IPS-20b (cell line): ENCODE results near the gene MED23.
"Not testable (repeated sequence)": the region's sequence is repeated elsewhere in the genome, so short reads cannot be mapped to it uniquely, and the experiment has no call there.

Source experiments
- H3K27ac ChIP-seq: one replicate; pipeline ENCODE4 v1.5.1; 2013; ENCODE audit warnings: low read length
- H3K27me3 ChIP-seq: 2 replicates; pipeline ENCODE4 v1.6.1; 2013; ENCODE audit warnings: mild to moderate bottlenecking, low read length, inconsistent platforms; ENCODE audit not compliant: insufficient read depth
- H3K36me3 ChIP-seq: 2 replicates; pipeline ENCODE4 v1.6.1; 2013; ENCODE audit warnings: low read depth, mild to moderate bottlenecking, inconsistent platforms, low read length, moderate library complexity; ENCODE audit not compliant: insufficient read depth
- H3K4me1 ChIP-seq: 2 replicates; pipeline ENCODE4 v1.6.1; 2013; ENCODE audit warnings: mild to moderate bottlenecking, control low read depth, inconsistent platforms, low read length, moderate library complexity; ENCODE audit not compliant: insufficient read depth
- H3K4me3 ChIP-seq: 2 replicates; pipeline ENCODE4 v1.5.1; 2013; ENCODE audit warnings: mild to moderate bottlenecking, low read length, inconsistent platforms
- H3K9ac ChIP-seq: 2 replicates; pipeline ENCODE4 v1.6.1; 2013; ENCODE audit warnings: low read depth, mild to moderate bottlenecking, inconsistent platforms, low read length, moderate library complexity
- H3K9me3 ChIP-seq: 2 replicates; pipeline ENCODE4 v1.6.1; 2013; ENCODE audit warnings: mild to moderate bottlenecking, low read depth, low read length, inconsistent platforms; ENCODE audit not compliant: insufficient read depth

The MED23 gene

GRCh38 chr6:131530936-131531335 is 97.1 kb downstream of the MED23 start:
- H3K9me3 ChIP-seq, H3K36me3 ChIP-seq, H3K27ac ChIP-seq, H3K27me3 ChIP-seq, H3K4me3 ChIP-seq, H3K9ac ChIP-seq, H3K4me1 ChIP-seq: not testable (repeated sequence)

- Histone ChIP-seq H3K36me3 (no peaks in the 10 kb centered on the region), H3K9me3 (no peaks in the 10 kb centered on the region), H3K4me3 (no peak overlapping the region), H3K4me1 (no peaks in the 10 kb centered on the region), H3K27me3 (no peaks in the 10 kb centered on the region), H3K9ac (no peak overlapping the region), H3K27ac (no peak overlapping the region)
Observed at GRCh38 chr6:131524695-131525336, 103.2 kb downstream of the MED23 start.

- H3K36me3 ChIP-seq: no peaks in the 10 kb centered on the region
- no peaks in the 10 kb centered on the region for H3K4me1 ChIP-seq
- H3K4me3 ChIP-seq: no peak overlapping the region
- no peaks in the 10 kb centered on the region for H3K9me3 ChIP-seq
- H3K9ac ChIP-seq: no peak overlapping the region
- no peaks in the 10 kb centered on the region for H3K27me3 ChIP-seq
- H3K27ac ChIP-seq: no peak overlapping the region
Observed at GRCh38 chr6:131523988-131524673, 103.9 kb downstream of the MED23 start.
